HG03575 (cell line): ENCODE results near the gene NR2E3.

ENCODE experiments used
- ATAC-seq: cut with Tn5 transposase; IDR thresholded peaks from one replicate; pipeline ENCODE4 v1.9.1; 2021; ENCODE audit not compliant: unreplicated experiment, insufficient number of reproducible peaks, low FRiP score; ENCODE audit errors: extremely low read depth

NR2E3 gene

DNA sequence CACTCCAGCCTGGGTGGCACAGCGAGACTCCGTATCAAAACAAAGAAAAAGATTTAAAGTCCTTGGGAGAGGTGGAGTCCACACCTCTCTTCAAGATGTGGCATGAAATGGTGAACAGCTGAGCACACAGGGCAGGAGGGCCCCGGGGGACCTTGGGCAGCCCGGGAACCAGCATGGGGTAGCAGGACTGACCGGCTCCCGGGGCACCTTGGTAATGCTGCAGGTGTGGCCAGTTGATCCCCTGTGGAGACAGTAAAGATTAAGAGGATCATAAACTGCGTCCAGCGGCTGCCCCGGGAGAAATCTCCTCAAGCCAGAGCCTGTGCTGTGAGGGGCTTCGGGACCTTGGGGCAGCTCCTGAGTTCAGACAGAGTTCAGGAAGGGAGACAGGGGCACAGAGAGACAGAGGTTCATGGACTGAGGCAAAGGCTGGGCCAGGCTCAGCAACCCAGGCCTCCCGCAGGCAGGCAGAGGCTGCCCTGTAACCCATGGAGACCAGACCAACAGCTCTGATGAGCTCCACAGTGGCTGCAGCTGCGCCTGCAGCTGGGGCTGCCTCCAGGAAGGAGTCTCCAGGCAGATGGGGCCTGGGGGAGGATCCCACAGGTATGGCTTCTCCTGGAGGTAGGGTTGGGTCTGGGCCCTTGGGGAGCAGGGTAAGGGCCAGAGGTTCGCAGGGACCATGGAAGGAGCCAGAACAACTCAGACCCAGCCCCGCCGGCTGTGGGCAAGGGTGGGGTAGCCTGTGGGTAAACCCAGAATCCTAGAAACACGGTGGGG, at the start of gene NR2E3:
Gene NR2E3, plus strand, starts transcription at position 299 of the 780 bp plus-strand sequence. Its CDS starts 190 bp downstream, at position 489.
- no peak for ATAC-seq

- ATAC-seq: no peak
These were observed 49.5 kb upstream of the NR2E3 start for GRCh38 chr15:71760852-71761251.

DNA sequence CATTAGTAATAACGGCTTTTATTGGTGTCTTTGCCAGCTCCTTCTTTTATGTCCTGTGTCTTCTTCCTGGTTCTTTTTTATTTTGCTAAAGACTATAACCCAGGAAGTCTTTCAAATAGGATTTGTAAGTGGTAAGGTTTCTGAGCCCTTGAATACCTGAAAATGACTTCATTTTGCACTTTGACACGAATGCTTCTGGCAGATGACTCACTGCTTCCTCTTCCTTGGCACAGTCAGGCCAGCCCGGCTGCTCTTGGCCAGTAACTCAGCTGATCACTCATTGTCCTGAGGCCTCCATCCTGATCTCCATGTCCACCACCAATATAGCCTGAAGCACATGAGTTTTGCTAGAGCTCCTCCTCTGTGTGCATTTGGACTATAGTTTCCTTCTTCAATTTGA, 48.7 kb upstream of the NR2E3 start:
- ATAC-seq: no peak

DNA sequence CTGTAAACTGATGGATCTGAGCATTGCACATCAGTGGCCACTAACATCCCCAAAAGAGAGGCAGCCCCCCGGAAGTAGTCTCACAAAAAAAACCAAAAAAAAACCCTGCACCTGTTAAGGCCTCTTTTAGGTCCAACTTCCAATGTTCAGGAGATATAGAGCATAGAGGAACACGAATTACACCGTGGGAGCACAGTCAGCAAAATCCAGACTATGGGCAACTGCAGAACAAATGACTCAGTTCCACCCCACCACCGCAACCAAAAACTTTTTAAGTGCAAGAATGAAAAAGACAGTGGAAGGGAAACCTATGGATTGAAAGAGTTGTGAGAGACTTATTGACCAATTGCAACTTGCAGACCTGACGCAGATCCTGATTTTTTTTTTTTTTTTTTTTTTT, 42.2 kb upstream of the NR2E3 start:
- ATAC-seq: no peak

GRCh38 chr15:71773206-71773859, 37.0 kb upstream of the NR2E3 start:
- ATAC-seq: no peak

DNA sequence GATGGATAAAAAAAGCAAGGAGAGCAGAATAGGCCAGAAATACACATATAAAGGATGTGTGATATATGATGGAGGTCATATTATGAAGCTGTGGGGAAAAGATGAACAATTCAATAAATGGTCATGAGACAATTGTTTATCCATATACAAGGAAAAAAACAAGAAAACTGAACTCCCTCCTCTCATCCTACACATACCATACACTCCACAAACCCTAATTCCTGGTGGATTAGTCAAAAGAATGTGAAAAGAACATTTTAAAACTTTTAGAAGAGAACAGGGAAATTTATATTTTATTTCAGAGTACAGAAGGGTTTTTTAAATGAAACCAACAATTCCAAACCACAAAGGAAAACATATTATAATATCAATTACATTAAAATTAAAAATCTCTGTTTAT, 34.5 kb upstream of the NR2E3 start:
- ATAC-seq: no peak

GRCh38 chr15:71776304-71776703, 34.0 kb upstream of the NR2E3 start:
- no peak for ATAC-seq

DNA sequence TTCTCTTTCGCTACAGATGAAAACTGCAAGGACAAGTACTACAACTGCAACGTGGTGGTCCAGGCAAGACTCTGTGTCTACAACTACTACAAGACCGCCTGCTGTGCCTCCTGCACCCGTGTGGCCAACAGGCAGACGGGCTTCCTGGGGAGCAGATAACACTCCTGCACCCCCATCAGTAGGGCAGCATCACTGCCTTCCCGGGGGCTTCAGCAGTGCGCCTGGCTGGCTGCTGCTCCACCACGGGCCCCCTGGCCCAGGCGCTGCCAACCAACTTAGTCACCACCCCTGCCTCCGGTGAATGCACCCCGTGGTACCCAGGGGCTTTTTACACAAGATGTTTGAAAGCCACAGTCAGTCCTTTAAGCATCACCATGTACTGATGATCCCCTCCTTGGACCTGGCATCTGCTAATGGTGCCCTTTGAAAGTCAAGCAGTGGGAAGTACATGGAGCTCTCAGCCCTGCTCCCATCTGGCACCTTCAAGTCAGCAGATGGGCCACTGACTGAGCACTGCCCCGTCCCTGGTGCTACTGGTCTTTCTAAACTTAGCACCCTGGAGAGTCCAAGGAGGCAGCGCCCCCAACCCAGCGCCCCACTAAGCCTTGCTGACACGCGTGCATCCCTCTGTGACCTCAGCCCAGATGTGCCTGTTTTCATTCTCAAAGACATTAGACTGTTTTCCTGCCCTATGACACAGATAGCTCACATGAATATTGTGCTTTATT, 33.0 kb upstream of the NR2E3 start:
- ATAC-seq: no peak

- ATAC-seq: no peak
These were observed 31.1 kb upstream of the NR2E3 start for GRCh38 chr15:71779073-71779797.

DNA sequence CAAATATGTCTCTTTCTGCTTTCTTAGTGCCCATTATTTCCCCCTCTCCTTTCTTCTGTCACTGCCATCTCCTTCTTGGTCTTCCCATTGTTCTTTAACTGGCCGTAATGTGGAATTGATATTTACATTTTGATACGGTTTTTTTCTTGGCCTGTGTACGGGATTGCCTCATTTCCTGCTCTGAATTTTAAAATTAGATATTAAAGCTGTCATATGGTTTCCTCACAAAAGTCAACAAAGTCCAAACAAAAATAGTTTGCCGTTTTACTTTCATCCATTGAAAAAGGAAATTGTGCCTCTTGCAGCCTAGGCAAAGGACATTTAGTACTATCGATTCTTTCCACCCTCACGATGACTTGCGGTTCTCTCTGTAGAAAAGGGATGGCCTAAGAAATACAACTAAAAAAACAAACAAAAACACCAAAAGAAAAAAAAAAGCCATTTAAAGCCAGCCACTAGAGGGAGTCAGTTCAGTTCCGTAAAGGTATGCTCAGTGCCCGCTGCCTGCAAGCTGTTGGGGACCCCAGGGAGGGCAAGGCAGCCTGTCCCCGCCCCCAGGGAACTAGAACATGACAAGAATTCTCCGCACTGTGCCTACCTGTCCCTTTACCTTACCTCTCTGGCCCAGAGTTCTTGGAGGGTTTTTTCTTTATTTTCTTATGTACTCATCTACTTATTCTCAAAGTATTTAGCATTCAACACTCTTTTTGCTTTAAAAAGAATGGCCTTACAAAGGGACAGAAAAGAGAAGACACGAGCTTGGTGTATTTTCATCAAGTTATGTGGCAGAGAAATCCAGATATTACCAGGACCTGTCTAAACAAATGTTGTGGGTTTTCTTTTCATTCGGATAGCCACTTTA, 30.0 kb upstream of the NR2E3 start:
- no peak for ATAC-seq

GRCh38 chr15:71781179-71781964, 29.0 kb upstream of the NR2E3 start:
- no peak for ATAC-seq

GRCh38 chr15:71781965-71782265, 28.4 kb upstream of the NR2E3 start:
- ATAC-seq: no peak

DNA sequence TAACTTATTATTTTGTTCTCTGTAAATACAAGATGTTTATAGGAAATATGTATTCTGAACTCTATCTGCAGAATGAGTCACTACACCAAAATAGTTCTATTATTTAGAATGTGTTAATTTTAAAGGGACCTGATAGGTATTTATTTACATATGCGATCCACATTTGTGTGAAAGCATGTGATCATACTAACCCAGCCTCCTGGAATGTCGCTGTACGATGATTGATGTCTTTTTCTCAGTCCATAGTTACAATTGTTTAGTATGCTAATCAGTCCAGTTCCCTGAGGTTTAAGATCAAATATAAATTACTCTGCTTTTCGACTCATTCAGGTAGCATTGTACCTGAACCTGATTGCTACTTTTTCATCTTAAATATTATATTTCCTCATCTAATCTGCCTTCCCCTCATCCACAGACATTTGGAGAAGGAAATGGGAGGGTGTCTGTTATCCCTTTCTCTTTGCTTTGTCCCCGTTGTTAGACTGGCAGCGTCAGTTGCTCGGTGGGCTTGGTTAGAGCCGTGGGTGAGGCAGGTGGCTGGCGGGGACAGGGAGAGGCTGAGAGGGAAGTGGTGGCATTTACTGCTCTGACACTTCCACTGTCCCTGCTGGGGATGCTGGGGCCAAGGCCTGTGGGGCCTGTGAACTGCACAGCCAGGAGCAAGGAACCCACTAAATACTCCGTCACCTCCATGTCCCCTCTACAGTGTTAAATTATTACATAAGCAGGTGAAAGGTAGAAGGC, 27.8 kb upstream of the NR2E3 start:
- no peak for ATAC-seq

- no peak for ATAC-seq
These were observed 25.6 kb upstream of the NR2E3 start for GRCh38 chr15:71784719-71785118.

GRCh38 chr15:71785996-71786395, 24.4 kb upstream of the NR2E3 start:
- ATAC-seq: no peak

GRCh38 chr15:71786673-71787072, 23.7 kb upstream of the NR2E3 start:
- ATAC-seq: no peak
